ENCODE data around the gene MAPK4.

DNA sequence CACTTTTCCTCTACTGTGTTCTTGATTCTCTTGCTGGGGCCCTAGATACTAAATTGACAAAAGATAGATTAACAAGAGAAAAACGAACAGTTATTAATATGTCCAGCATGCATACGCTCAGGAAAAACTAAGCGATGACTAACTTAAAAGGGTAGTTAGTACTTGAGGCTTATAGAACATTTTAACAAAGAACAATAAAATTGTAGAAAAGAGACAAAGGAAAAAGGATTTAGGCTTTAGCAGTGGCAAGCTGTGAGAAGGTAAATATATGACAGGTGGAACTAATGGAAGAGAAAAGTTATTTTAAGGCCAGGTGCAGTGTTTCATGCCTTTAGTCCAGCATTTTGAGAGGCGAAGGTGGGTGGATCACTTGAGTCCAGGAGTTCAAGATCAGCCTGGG, 184.4 kb downstream of the MAPK4 start:
- TF ChIP-seq, protein P1, sequence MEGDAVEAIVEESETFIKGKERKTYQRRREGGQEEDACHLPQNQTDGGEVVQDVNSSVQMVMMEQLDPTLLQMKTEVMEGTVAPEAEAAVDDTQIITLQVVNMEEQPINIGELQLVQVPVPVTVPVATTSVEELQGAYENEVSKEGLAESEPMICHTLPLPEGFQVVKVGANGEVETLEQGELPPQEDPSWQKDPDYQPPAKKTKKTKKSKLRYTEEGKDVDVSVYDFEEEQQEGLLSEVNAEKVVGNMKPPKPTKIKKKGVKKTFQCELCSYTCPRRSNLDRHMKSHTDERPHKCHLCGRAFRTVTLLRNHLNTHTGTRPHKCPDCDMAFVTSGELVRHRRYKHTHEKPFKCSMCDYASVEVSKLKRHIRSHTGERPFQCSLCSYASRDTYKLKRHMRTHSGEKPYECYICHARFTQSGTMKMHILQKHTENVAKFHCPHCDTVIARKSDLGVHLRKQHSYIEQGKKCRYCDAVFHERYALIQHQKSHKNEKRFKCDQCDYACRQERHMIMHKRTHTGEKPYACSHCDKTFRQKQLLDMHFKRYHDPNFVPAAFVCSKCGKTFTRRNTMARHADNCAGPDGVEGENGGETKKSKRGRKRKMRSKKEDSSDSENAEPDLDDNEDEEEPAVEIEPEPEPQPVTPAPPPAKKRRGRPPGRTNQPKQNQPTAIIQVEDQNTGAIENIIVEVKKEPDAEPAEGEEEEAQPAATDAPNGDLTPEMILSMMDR (IDR thresholded peaks at IDR 0.05; ENCODE audit: insufficient read depth, low read length), result no peak
- TF ChIP-seq POLR2AphosphoS5 (IDR thresholded peaks at IDR 0.05; ENCODE audit: low read depth) (no peak), GABPA (IDR thresholded peaks at IDR 0.05; ENCODE audit: low read depth) (no peak)
